Measurements from ENCODE around the gene TUBA1C. TPM values are rescaled to one million over a fixed set of nuclear protein-coding genes. Genes with fewer than 3 reads are reported as not detected.
"Not testable (repeated sequence)": the region's sequence is repeated elsewhere in the genome, so short reads cannot be mapped to it uniquely, and the experiment has no call there.

TUBA1C gene
- total RNA-seq, 1 experiment from 2014 or later: 1,698 TPM

- peaks cover 13% of the 10 kb centered on the region for H3K36me3 ChIP-seq (replicated peaks; ENCODE audit: control insufficient read depth, insufficient read depth, low read length)
- DNase-seq: peak; percentile 92
- peak overlapping the region; percentile 90 for H3K4me3 ChIP-seq (ENCODE audit: insufficient read depth, low read depth, low read length)
- H3K27me3 ChIP-seq (ENCODE audit: control insufficient read depth, insufficient read depth, low read length): no peaks in the 10 kb centered on the region
Measured at GRCh38 chr12:49264466-49264872, 413 bp upstream of the TUBA1C start.

- H3K4me3 ChIP-seq (ENCODE audit: insufficient read depth, low read depth, low read length); H3K27me3 ChIP-seq (ENCODE audit: control insufficient read depth, insufficient read depth, low read length); DNase-seq: not testable (repeated sequence)
- H3K36me3 ChIP-seq (replicated peaks; ENCODE audit: control insufficient read depth, insufficient read depth, low read length): peaks cover 33% of the 10 kb centered on the region
Measured at GRCh38 chr12:49269191-49269590, 4.3 kb downstream of the TUBA1C start.

- H3K4me3 ChIP-seq (ENCODE audit: insufficient read depth, low read depth, low read length): no peak overlapping the region
- H3K27me3 ChIP-seq (ENCODE audit: control insufficient read depth, insufficient read depth, low read length): no peaks in the 10 kb centered on the region
- DNase-seq: no peak
- H3K36me3 ChIP-seq (replicated peaks; ENCODE audit: control insufficient read depth, insufficient read depth, low read length): peaks cover 25% of the 10 kb centered on the region
Measured at GRCh38 chr12:49272790-49273725, 8.2 kb downstream of the TUBA1C start.

GRCh38 chr12:49273726-49274395 is 9.0 kb downstream of the TUBA1C start:
- Histone ChIP-seq H3K4me3 (ENCODE audit: insufficient read depth, low read depth, low read length) (no peak overlapping the region), H3K27me3 (ENCODE audit: control insufficient read depth, insufficient read depth, low read length) (no peaks in the 10 kb centered on the region), H3K36me3 (replicated peaks; ENCODE audit: control insufficient read depth, insufficient read depth, low read length) (peaks cover 23% of the 10 kb centered on the region)
- DNase-seq: no peak

- H3K4me3 ChIP-seq (ENCODE audit: insufficient read depth, low read depth, low read length): no peak overlapping the region
- H3K27me3 ChIP-seq (ENCODE audit: control insufficient read depth, insufficient read depth, low read length): no peaks in the 10 kb centered on the region
Measured at GRCh38 chr12:49274396-49275069, 9.7 kb downstream of the TUBA1C start.

GRCh38 chr12:49276304-49277290 is 11.7 kb downstream of the TUBA1C start:
- Histone ChIP-seq H3K4me3 (ENCODE audit: insufficient read depth, low read depth, low read length) (no peak overlapping the region), H3K27me3 (ENCODE audit: control insufficient read depth, insufficient read depth, low read length) (no peaks in the 10 kb centered on the region)
- DNase-seq: no peak

More at GRCh38 chr12:49274396-49275069, 9.7 kb downstream of the TUBA1C start:
- H3K36me3 ChIP-seq (replicated peaks; ENCODE audit: control insufficient read depth, insufficient read depth, low read length): peaks cover 20% of the 10 kb centered on the region
- no peak for DNase-seq

GRCh38 chr12:49277466-49277865 is 12.6 kb downstream of the TUBA1C start:
- no peaks in the 10 kb centered on the region; the same call in 1 of the 2 replicates for H3K36me3 ChIP-seq (replicated peaks; ENCODE audit: control insufficient read depth, insufficient read depth, low read length)
- DNase-seq: no peak
- no peaks in the 10 kb centered on the region for H3K27me3 ChIP-seq (ENCODE audit: control insufficient read depth, insufficient read depth, low read length)
- no peak overlapping the region for H3K4me3 ChIP-seq (ENCODE audit: insufficient read depth, low read depth, low read length)

More at GRCh38 chr12:49276304-49277290, 11.7 kb downstream of the TUBA1C start:
- H3K36me3 ChIP-seq (replicated peaks; ENCODE audit: control insufficient read depth, insufficient read depth, low read length): peaks cover 3% of the 10 kb centered on the region

- H3K36me3 ChIP-seq (replicated peaks; ENCODE audit: control insufficient read depth, insufficient read depth, low read length): no peaks in the 10 kb centered on the region
- no peaks in the 10 kb centered on the region for H3K27me3 ChIP-seq (ENCODE audit: control insufficient read depth, insufficient read depth, low read length)
- peak; percentile 80 for DNase-seq
- H3K4me3 ChIP-seq (ENCODE audit: insufficient read depth, low read depth, low read length): no peak overlapping the region
Measured at GRCh38 chr12:49279706-49280159, 14.9 kb downstream of the TUBA1C start.

GRCh38 chr12:49280545-49280944 is 15.7 kb downstream of the TUBA1C start:
- H3K36me3 ChIP-seq (replicated peaks; ENCODE audit: control insufficient read depth, insufficient read depth, low read length); H3K4me3 ChIP-seq (ENCODE audit: insufficient read depth, low read depth, low read length); H3K27me3 ChIP-seq (ENCODE audit: control insufficient read depth, insufficient read depth, low read length); DNase-seq: not testable (repeated sequence)

GRCh38 chr12:49282302-49282701 is 17.4 kb downstream of the TUBA1C start:
- DNase-seq: no peak
- Histone ChIP-seq H3K27me3 (ENCODE audit: control insufficient read depth, insufficient read depth, low read length) (peaks cover 2% of the 10 kb centered on the region; the same call in 1 of the 2 replicates), H3K4me3 (ENCODE audit: insufficient read depth, low read depth, low read length) (no peak overlapping the region), H3K36me3 (replicated peaks; ENCODE audit: control insufficient read depth, insufficient read depth, low read length) (no peaks in the 10 kb centered on the region)

GRCh38 chr12:49282740-49283375 is 18.0 kb downstream of the TUBA1C start:
- DNase-seq; H3K27me3 ChIP-seq (ENCODE audit: control insufficient read depth, insufficient read depth, low read length); H3K36me3 ChIP-seq (replicated peaks; ENCODE audit: control insufficient read depth, insufficient read depth, low read length); H3K4me3 ChIP-seq (ENCODE audit: insufficient read depth, low read depth, low read length): not testable (repeated sequence)

- peaks cover 4% of the 10 kb centered on the region; the same call in 1 of the 2 replicates for H3K27me3 ChIP-seq (ENCODE audit: control insufficient read depth, insufficient read depth, low read length)
- H3K4me3 ChIP-seq (ENCODE audit: insufficient read depth, low read depth, low read length): no peak overlapping the region
- no peaks in the 10 kb centered on the region for H3K36me3 ChIP-seq (replicated peaks; ENCODE audit: control insufficient read depth, insufficient read depth, low read length)
- peak; percentile 72 for DNase-seq
Measured at GRCh38 chr12:49283541-49284429, 18.9 kb downstream of the TUBA1C start.
